ENCODE measurements around the gene PELO.

DNA sequence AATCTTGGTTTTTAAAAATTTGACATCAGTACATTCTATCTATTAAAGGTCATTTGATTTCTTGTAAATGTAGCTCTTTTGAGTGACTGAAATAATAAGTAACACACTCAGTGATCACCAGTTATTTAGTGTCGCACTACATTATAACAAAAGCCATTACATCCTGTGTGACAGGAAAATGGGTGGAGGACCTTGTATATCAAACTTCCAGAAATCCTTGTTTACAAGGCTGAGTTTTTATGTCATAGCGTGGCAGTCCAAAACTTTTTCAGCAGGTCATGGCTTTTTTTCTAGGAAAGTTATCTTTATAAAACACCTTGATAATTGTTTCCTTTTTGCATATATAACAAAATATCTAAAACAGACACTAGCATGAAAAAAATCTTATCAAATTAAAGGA is 14.4 kb upstream of the PELO start:
- TF ChIP-seq, protein P1, sequence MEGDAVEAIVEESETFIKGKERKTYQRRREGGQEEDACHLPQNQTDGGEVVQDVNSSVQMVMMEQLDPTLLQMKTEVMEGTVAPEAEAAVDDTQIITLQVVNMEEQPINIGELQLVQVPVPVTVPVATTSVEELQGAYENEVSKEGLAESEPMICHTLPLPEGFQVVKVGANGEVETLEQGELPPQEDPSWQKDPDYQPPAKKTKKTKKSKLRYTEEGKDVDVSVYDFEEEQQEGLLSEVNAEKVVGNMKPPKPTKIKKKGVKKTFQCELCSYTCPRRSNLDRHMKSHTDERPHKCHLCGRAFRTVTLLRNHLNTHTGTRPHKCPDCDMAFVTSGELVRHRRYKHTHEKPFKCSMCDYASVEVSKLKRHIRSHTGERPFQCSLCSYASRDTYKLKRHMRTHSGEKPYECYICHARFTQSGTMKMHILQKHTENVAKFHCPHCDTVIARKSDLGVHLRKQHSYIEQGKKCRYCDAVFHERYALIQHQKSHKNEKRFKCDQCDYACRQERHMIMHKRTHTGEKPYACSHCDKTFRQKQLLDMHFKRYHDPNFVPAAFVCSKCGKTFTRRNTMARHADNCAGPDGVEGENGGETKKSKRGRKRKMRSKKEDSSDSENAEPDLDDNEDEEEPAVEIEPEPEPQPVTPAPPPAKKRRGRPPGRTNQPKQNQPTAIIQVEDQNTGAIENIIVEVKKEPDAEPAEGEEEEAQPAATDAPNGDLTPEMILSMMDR (conservative IDR thresholded peaks at IDR 0.05) = no peak
- TF ChIP-seq EZH2 (IDR thresholded peaks at IDR 0.05; ENCODE audit: low read depth) = no peak

Data from PC-9 (cell line).